GM19023 (cell line): ENCODE data around the gene SERPINB6.

Experiments used
- ATAC-seq: cut with Tn5 transposase; IDR thresholded peaks from one replicate; pipeline ENCODE4 v1.9.1; 2021; ENCODE audit warnings: mild to moderate bottlenecking, moderate library complexity; ENCODE audit not compliant: unreplicated experiment

The SERPINB6 gene

DNA sequence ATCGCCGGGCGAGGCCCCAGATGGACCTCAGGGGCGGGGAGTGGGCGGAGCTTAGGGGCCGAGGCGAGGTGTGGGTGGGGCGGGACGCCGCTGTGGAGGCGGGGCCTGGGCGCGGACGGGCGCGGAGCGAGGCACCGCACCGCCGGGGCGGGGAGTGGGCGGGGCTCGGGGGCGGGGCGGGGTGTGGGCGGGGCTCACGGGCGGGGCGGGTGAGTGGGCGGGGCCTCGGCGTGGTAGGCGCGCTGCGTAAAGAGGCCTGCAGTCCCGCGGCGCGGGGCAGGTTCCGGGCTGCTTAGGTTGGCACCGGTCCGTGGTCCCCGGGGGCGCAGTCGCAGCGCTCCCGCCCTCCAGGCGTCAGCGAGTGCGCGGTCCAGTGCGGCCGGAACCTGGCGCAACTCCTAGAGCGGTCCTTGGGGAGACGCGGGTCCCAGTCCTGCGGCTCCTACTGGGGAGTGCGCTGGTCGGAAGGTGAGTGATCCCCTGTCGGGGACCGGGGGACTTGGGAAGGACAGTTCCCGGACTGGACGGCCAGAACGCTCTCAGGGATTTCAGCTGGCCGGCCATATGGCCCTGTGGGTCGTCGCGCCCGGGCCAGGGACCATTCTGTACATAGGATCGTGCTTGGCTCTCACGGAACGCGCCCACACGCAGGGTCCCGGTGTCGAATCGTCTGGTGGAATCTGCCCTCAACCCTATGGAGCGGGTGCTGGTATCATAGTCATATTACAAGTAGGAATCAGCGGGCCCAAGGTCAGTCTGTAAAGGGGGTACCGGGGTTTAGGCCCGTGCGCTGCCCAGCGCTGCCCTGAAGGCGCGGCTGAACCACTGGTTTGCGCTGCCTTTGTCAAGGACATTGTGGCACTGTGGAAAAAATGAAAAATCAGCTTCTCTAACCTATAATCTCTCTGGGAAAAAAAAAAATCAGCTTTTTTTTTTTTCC lies 28.5 kb upstream of the SERPINB6 start, which contains the start of gene NQO2:
TSS of gene NQO2 (plus strand) at position 277 of the 940 bp plus-strand sequence. CDS start 6,659 bp downstream, outside the sequence.
- peak; percentile 76 for ATAC-seq

- ATAC-seq = peak; percentile 12
These were observed 27.7 kb upstream of the SERPINB6 start for GRCh38 chr6:2998998-2999617.

DNA sequence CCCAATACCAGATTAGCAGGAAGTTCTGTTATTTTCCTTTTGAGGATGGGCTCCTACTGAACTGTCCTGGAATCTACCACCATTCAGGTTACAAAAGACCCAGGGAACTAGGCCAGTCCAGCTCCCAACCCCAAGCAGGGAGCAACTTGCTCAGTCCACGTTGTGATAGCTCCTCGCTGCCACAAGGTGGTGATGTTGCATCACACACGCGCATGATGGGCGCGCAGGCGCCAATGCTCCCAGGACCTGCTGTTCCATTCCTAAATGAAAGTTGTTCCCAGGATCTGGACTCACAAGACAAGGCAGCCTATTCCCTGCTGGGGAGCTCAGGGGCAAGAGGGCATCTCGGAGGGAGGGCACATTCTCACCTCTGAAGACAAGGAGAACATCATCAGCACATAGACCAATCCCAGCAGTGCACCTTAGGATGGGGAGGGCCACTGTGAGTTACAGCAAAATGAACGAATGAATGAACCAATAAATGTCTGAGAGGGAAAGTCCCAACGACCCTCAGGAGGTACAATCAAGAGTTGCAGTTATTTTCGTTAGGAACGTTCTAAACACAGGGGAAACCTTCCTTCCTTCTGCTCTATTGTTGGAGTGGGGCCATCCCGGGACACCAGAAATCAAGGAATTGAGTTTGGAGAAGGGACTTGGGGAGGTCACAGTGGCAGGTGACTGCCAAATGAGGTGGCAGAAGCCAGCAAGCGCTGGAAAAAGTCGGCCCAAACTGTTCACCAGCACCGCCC lies 27.1 kb upstream of the SERPINB6 start:
- peak; percentile 34 for ATAC-seq

DNA sequence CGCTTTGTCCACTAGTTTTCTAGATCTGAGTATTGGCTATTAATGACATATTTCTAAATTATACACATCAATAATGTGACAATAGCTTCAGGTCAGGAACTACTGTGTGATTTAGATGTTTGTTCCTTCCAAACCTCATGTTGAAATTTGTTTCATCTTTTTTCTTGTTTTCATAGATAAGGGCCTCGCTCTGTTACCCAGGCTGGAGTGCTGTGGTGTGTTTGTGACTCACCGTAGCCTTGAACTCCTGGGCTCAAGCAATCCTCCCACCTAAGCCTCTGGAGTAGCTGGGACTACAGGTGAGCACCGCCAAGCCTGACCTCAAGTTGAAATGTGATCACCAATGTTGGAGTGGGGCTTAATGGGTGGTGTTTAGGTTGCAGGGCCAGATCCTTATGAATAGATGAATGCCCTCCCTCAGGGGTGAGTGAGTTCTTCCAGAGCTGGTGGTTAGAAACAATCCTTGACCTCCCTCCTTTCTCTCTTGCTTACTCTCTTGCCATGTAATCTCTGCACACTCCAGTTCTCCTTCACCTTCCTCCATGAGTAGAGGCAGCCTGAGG lies 22.5 kb upstream of the SERPINB6 start:
- no peak for ATAC-seq

GRCh38 chr6:2992330-2992979 lies 21.1 kb upstream of the SERPINB6 start:
- ATAC-seq = no peak

DNA sequence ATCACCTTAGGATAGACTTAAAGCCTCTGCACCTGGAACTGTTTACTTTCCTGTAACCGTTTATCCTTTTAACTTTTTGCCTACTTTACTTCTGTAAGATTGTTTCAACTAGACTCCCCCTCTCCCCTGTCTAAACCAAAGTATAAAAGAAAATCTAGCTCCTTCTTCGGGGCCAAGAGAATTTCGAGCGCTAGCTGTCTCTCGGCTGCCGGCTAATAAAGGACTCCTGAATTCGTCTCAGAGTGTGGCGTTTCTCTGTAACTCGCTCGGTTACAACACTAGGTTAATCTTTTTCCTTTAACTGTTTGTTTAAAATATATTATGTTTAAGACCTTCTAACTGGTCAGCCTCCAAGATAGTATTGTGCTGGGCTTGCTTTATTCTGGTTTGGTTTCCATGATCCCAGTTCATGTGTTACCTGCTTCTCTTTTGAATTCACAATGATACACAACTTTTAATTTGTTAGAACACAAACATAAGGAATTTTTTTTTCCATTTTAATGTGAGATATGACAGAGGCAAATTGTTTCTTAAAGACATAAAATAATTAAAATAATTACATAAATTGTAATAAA lies 19.7 kb upstream of the SERPINB6 start:
- ATAC-seq = no peak

DNA sequence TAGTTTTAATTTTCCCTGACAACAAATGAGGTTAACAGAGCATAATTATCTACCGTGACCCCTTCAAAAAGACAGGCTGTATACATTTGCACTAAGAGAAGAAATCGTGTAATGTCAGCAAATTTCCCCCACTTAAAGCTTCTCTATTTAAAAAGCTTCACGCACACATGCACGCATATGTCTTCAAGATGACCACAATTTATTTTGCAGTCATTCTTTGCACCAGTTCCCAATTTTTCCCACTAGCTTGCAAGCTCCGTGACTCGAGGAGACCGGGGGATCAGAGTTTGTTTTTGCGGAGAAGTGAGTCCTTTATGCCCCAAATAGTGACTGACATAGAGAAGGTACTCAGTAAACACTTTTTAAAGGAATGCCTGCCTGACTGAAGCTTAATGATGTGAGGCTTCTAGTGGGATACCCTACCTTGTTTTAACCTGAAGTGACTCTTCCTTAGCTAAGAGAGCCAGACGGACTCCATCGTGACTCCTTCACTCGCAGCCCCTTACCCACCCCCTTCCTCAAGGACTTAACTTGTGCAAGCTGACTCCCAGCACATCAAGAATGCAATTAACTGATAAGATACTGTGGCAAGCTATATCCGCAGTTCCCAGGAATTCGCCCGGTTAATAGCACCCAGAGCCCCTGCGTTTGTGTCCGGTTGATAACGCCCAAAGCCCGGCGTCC lies 19.0 kb upstream of the SERPINB6 start:
- ATAC-seq = no peak

GRCh38 chr6:2989332-2990247 lies 18.2 kb upstream of the SERPINB6 start:
- peak; percentile 68 for ATAC-seq

DNA sequence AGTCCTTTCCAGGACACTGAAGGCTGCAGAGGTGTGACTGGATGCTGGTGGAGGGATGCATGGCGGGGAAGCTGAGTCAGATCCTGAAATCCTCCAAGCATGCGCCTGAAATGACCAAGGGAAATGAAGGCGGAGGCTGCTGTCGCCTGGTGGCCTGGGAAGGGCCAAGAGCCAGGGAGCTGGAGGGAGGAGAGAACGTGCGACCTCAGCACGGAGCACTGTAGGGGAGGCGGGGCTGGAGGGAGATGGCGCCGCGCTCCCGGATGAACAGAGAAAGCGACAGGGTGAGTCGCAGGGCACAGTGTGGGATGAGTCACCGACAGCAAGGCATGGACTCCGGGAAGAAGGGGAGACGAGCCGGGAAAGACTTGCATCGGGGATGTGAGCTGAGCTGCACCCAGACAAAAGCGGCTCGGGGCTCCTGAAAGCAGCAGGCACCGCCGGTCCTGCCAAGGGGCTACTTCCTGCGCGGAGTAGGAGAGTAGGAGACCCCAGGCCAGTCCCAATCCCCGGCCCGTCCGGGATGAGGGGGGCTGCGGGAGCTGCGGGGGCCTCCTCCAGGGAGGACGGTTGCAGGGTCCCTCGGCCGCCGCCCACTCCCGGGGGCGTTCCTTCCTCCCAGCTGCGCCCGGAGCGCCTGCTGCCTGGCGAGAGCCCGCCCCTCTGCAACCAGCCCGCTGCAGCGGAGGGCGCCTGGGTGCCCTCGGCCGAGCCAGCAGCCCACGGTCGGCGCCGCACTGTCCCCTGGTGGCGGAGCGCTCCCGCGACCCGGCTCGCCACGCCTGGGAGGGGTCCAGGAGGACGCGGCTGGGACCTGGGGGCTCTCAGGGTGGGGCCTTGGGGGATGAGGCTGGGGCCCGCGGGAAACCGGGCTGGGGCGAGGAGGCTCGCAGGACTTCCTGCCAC lies 17.3 kb upstream of the SERPINB6 start:
- ATAC-seq = peak; percentile 69

DNA sequence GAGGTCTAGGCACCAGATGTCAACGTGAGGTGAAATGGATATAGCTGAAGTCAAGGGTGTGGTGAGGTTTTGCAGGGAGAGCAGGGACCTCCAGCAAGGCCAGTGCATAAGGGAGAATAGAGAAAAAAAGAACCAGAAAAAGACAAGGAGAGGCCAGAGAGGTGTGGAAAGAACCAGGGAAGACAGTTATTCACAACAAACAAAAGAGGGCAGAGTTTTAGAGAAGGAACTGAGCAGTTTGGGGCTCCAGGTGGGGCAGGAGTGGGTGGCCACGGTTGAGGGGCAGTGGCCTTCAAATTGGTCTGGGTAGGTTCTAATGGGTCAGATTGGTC lies 16.7 kb upstream of the SERPINB6 start:
- ATAC-seq = no peak

GRCh38 chr6:2986722-2987221 lies 15.4 kb upstream of the SERPINB6 start:
- no peak for ATAC-seq

GRCh38 chr6:2984738-2985406 lies 13.5 kb upstream of the SERPINB6 start:
- no peak for ATAC-seq

GRCh38 chr6:2982426-2983117 lies 11.2 kb upstream of the SERPINB6 start:
- ATAC-seq = no peak

DNA sequence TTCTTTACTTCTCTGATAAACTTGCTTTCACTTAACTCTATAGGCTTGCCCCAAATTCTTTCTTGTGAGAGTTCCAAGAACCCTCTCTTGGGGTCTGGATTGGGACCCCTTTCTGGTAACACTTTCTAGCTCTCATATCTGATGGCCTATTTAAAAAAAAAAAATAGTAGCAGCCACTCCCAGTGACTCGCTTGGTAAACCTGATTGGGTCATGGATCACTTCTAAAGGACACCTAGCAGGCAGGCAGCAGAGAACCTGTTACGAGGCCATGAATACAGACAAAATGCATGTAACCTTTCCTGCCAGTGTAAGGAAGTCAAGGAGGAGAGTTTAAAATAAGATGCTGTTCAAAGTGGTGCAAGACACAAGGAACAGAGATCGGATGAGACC lies 9.1 kb upstream of the SERPINB6 start:
- no peak for ATAC-seq

GRCh38 chr6:2979819-2980464 lies 8.6 kb upstream of the SERPINB6 start:
- ATAC-seq = no peak

GRCh38 chr6:2978923-2979322 lies 7.6 kb upstream of the SERPINB6 start:
- no peak for ATAC-seq
